ENCODE data around the gene CNTN4.

The CNTN4 gene

GRCh38 chr3:2247831-2248230 is 149.2 kb downstream of the CNTN4 start:
- no peak for DNase-seq
- Histone ChIP-seq H3K79me2 (ENCODE audit: low read length) (no peaks in the 10 kb centered on the region), H3K4me3 (ENCODE audit: low read length) (no peak overlapping the region), H3K36me3 (replicated peaks; ENCODE audit: insufficient read depth, low read length) (no peaks in the 10 kb centered on the region), H3K9me2 (replicated peaks; ENCODE audit: insufficient read depth, low read length) (no peaks in the 10 kb centered on the region), H3K9ac (ENCODE audit: low read length) (no peak overlapping the region), H3F3A (ENCODE audit: insufficient read depth, low read length) (no peaks in the 10 kb centered on the region), H3K27me3 (replicated peaks; ENCODE audit: insufficient read depth, low read length) (no peaks in the 10 kb centered on the region), H3K4me1 (ENCODE audit: low read length) (peaks cover 6% of the 10 kb centered on the region), H3K27ac (ENCODE audit: low read length) (no peak overlapping the region), H3K4me2 (ENCODE audit: low read depth, low read length) (no peak overlapping the region), H4K20me1 (ENCODE audit: insufficient read depth, low read length) (no peaks in the 10 kb centered on the region), H2AFZ (ENCODE audit: low read length) (no peak overlapping the region), H3K9me3 (replicated peaks; ENCODE audit: insufficient read depth, low read length) (no peaks in the 10 kb centered on the region)
- no peak for TF ChIP-seq EZH2 (optimal IDR thresholded peaks at IDR 0.05; ENCODE audit: low read depth, low read length)
- TF ChIP-seq CTCF (IDR thresholded peaks at IDR 0.05; ENCODE audit: low read length) = no peak
- no peak for TF ChIP-seq EZH2phosphoT487 (IDR thresholded peaks at IDR 0.05; ENCODE audit: low read length)

- Histone ChIP-seq H2AFZ (ENCODE audit: low read length) (no peak overlapping the region), H3K79me2 (ENCODE audit: low read length) (no peaks in the 10 kb centered on the region), H3K27ac (ENCODE audit: low read length) (no peak overlapping the region), H3K9me3 (replicated peaks; ENCODE audit: insufficient read depth, low read length) (no peaks in the 10 kb centered on the region), H3K4me1 (ENCODE audit: low read length) (no peaks in the 10 kb centered on the region), H3K4me2 (ENCODE audit: low read depth, low read length) (no peak overlapping the region), H3F3A (ENCODE audit: insufficient read depth, low read length) (no peaks in the 10 kb centered on the region), H3K27me3 (replicated peaks; ENCODE audit: insufficient read depth, low read length) (no peaks in the 10 kb centered on the region), H3K9ac (ENCODE audit: low read length) (no peak overlapping the region), H4K20me1 (ENCODE audit: insufficient read depth, low read length) (no peaks in the 10 kb centered on the region), H3K9me2 (replicated peaks; ENCODE audit: insufficient read depth, low read length) (no peaks in the 10 kb centered on the region), H3K36me3 (replicated peaks; ENCODE audit: insufficient read depth, low read length) (no peaks in the 10 kb centered on the region), H3K4me3 (ENCODE audit: low read length) (no peak overlapping the region)
- no peak for TF ChIP-seq EZH2 (optimal IDR thresholded peaks at IDR 0.05; ENCODE audit: low read depth, low read length)
- no peak for TF ChIP-seq CTCF (IDR thresholded peaks at IDR 0.05; ENCODE audit: low read length)
- no peak for TF ChIP-seq EZH2phosphoT487 (IDR thresholded peaks at IDR 0.05; ENCODE audit: low read length)
- DNase-seq = no peak
Measured at GRCh38 chr3:2250783-2251182, 152.1 kb downstream of the CNTN4 start.

DNA sequence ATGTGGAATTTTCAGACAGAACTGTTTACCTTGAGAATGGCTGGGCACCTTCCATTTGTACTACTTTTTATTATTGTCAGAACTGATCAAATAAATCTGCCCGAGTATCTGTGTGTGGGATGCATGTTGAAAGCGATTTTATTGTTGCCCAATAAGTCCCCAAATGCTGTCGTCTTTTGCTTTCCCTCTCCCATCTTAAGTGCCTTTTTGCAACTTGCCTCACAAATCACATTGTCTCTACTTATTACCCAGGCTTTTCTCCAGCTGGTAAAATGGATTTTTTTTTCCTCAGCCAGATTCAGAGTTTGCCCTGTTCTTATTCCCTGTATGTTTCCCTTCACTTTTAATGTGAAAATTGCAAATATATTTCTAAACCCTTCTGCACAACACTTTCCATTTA is 163.1 kb downstream of the CNTN4 start:
- H2AFZ ChIP-seq (ENCODE audit: low read length) = no peak overlapping the region
- H3K4me1 ChIP-seq (ENCODE audit: low read length) = no peaks in the 10 kb centered on the region
- no peaks in the 10 kb centered on the region for H3K9me2 ChIP-seq (replicated peaks; ENCODE audit: insufficient read depth, low read length)
- H3K9me3 ChIP-seq (replicated peaks; ENCODE audit: insufficient read depth, low read length) = no peaks in the 10 kb centered on the region
- H3F3A ChIP-seq (ENCODE audit: insufficient read depth, low read length) = no peaks in the 10 kb centered on the region
- no peak overlapping the region for H3K4me3 ChIP-seq (ENCODE audit: low read length)
- TF ChIP-seq EZH2 (optimal IDR thresholded peaks at IDR 0.05; ENCODE audit: low read depth, low read length) = no peak
- TF ChIP-seq CTCF (IDR thresholded peaks at IDR 0.05; ENCODE audit: low read length) = no peak
- TF ChIP-seq EZH2phosphoT487 (IDR thresholded peaks at IDR 0.05; ENCODE audit: low read length) = no peak
- H3K36me3 ChIP-seq (replicated peaks; ENCODE audit: insufficient read depth, low read length) = no peaks in the 10 kb centered on the region
- no peak for DNase-seq
- no peak overlapping the region for H3K27ac ChIP-seq (ENCODE audit: low read length)
- H4K20me1 ChIP-seq (ENCODE audit: insufficient read depth, low read length) = no peaks in the 10 kb centered on the region
- no peaks in the 10 kb centered on the region for H3K79me2 ChIP-seq (ENCODE audit: low read length)
- no peak overlapping the region for H3K9ac ChIP-seq (ENCODE audit: low read length)
- H3K27me3 ChIP-seq (replicated peaks; ENCODE audit: insufficient read depth, low read length) = no peaks in the 10 kb centered on the region
- H3K4me2 ChIP-seq (ENCODE audit: low read depth, low read length) = no peak overlapping the region
